Fibroblast of villous mesenchyme (primary cell): ENCODE results near the gene MARVELD1. TPM values are rescaled to one million over a fixed set of nuclear protein-coding genes. Genes with fewer than 3 reads are reported as not detected.

ENCODE experiments used
- DNase-seq: peaks from one replicate; pipeline ENCODE4 v3.0.0-alpha.2; 2010; ENCODE audit warnings: low read depth
- H3K4me3 ChIP-seq: 2 replicates; pipeline ENCODE4 v1.5.1; 2011; ENCODE audit warnings: low read depth, mild to moderate bottlenecking, low read length
- total RNA-seq: library from RNA; depleted of rRNA; stranded (reverse); fragments of >200 nt; gene quantifications from 2 replicates; pipeline ENCODE4 v1.2.3, GENCODE V29; 2012
- TF ChIP-seq, protein P1 (sequence below): IDR thresholded peaks from 2 replicates; pipeline ENCODE4 v1.5.1; 2012; ENCODE audit warnings: low read depth, mild to moderate bottlenecking, low read length; ENCODE audit not compliant: insufficient read depth

The MARVELD1 gene
- total RNA-seq, 1 donor: 44.0 TPM

DNA sequence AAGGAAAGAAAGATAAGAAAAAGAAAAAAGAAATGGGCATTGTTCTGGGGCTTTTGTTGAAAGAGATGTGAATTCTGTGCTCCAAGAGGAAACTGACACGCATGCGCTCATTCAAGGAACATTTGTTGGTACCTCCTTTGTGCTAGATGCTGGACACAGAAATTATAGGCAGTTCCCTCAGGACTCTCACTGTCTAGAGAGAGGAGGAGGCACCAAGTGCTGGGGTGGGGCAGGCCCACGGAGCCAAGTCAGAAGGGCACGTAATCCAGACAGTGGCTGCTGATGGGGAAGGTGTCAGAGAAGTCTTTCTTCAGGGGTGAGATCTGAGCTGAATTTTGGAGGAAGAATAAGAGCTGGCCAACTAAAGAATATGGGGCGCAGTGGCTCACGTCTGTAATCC lies 20.5 kb downstream of the MARVELD1 start:
- DNase-seq: no peak
- H3K4me3 ChIP-seq: no peak overlapping the region
- TF ChIP-seq, protein P1, sequence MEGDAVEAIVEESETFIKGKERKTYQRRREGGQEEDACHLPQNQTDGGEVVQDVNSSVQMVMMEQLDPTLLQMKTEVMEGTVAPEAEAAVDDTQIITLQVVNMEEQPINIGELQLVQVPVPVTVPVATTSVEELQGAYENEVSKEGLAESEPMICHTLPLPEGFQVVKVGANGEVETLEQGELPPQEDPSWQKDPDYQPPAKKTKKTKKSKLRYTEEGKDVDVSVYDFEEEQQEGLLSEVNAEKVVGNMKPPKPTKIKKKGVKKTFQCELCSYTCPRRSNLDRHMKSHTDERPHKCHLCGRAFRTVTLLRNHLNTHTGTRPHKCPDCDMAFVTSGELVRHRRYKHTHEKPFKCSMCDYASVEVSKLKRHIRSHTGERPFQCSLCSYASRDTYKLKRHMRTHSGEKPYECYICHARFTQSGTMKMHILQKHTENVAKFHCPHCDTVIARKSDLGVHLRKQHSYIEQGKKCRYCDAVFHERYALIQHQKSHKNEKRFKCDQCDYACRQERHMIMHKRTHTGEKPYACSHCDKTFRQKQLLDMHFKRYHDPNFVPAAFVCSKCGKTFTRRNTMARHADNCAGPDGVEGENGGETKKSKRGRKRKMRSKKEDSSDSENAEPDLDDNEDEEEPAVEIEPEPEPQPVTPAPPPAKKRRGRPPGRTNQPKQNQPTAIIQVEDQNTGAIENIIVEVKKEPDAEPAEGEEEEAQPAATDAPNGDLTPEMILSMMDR: no peak

DNA sequence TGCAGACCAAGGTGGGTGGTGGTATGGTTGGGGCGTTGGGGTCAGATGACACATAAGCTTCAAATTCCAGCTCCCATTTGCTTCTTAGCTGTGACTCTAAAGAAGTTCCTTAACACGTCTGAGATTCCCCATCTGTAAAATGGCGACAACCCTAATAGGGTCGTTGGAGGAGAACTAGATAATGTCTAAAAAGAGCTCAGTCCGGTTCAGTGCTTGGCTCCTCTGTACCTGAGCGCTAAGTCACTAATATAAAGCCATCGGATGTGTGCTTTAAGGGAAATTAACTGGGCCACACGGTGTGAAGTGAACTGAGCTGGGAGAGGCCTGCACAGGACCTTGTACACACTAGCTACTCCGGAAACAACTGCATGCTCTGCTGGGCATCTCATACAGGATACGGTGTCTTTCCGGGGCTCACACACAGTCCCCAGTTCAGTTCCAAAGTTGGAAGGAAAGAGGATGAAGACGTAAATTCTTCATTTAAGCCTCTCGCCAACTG lies 22.9 kb downstream of the MARVELD1 start:
- TF ChIP-seq, protein P1: no peak
- DNase-seq: no peak
- peak overlapping the region; percentile 92 for H3K4me3 ChIP-seq

DNA sequence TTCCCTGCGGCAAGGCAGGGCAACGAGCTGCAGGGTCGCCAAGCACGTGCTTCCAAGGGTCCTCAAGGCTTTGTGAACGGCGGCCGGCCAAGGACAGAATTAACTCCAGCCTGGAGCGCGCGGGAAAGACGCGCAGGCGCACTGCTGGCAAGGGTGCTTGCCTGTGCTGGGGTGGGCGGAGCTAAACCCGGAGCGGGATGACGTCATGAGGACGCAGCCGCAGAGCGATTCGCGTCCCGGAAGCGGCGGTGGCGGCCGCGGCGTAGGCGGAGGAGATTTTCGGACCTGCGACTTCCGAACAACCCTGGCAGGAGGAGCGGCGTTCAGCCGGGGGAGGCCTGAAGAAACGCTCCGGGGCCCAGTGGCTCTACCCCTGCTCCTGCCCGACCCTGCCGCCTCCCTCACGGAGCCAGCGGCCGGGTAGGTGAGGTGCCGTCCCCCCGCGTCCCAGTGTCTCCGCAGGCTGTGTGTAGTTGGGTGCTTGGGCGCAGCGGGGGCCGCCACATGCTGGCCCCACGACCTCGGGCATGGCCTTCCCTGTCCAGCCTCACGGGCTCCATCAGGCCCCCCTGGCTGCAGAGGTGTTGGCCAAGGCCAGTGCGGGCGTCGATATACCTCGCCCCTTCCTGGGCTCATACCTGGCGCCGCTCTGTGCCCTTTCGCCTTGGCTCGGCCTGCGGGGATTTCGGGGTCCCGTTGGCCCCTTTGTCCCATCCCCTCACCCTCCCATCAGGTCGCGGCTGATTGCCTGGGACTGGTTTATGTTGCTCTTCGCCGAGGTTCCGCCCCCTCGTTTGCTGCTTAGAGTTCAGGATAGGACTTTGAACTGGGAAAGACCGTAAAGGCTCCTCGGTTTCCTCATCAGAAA lies 23.6 kb downstream of the MARVELD1 start, which contains the start of gene ZFYVE27:
Gene ZFYVE27, plus strand, starts transcription at position 227 of the 868 bp plus-strand sequence. CDS start 1,350 bp downstream, outside the sequence.
- H3K4me3 ChIP-seq: peak within 1 kb of the TSS; percentile 92
- TF ChIP-seq, protein P1: no peak
- peak; percentile 95 for DNase-seq

DNA sequence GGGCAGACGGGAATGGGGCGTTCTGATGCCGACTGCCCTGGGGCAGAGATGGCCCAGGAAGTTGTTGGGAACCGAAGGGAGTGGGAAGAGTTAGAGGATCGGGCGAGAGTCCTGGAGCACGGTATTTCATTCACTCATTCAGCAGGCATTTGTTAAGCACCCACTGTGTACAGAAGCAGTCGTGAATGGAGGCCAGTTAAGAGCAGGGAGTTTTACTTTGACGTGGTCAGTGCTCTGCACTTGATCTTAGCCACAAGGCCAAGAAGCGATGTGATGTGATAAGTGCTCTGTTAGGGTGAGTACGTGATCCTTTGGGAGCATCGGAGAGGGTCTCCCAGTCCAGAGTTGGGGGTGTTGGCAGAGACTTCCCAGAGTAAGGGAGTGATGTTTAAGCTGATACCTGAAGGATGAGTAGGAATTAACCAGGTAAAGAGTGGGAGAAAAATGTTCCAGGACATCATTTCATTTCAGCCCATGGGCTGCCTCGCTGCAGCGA lies 24.3 kb downstream of the MARVELD1 start:
- DNase-seq: no peak
- peak overlapping the region; percentile 92 for H3K4me3 ChIP-seq
- TF ChIP-seq, protein P1: no peak

DNA sequence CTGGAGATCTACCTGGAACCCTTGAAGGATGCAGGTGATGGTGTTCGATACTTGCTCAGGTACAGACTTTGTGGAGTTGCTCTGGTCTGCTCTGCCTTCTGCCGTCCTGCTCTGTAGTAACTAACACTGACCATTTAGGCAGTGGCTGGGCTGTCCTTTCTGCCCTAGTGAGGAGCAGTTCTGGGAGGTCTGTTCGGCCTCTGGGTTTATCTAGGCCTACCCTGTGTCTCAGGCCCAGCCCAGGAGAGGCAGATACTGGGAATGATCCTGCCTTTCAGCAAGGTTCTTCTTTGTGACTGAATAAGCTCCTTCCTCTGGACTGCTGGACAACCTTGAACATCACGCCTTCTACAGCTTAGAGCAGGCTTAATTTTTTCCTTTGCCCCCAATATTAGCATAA lies 25.1 kb downstream of the MARVELD1 start:
- no peak for DNase-seq
- no peak overlapping the region for H3K4me3 ChIP-seq
- TF ChIP-seq, protein P1: no peak

DNA sequence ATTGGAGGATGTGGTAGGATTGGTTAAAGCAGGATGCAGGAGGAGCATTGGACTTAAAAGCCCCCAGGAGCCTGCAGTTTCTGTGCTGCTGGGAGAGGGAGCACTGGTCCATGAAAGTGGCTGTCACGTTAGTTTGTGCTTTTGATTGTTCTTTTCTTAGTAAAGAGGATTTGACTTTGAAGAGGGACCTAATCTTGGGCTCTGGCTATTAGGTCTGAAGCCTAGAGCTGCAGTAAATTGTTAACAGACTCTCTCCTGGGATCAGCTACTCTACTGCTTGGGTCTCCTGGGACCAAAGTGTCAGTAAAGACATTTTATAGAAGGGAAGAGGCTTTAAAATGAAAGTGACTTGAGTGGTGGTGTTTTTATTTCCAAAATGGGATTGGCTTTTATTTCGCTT lies 27.1 kb downstream of the MARVELD1 start:
- TF ChIP-seq, protein P1: no peak
- H3K4me3 ChIP-seq: no peak overlapping the region
- no peak for DNase-seq
